Activated naive CD4-positive, alpha-beta T cell treated with anti-CD3 and anti-CD28 coated beads, Interleukin-2, amount 50 U/mL, for 24 hours (primary cell): ENCODE measurements around the gene TUBB2B.
A peak's percentile ranks its signal among the peaks of the same experiment; 100 is the strongest.
"Not testable (repeated sequence)": the region's sequence is repeated elsewhere in the genome, so short reads cannot be mapped to it uniquely, and the experiment has no call there.

Source experiments
- H3K27ac Mint-ChIP-seq: one replicate; pipeline ENCODE4 v1.8.0; 2021; ENCODE audit warnings: mild to moderate bottlenecking, mixed read lengths
- H3K27me3 Mint-ChIP-seq: one replicate; pipeline ENCODE4 v1.8.0; 2021; ENCODE audit warnings: mixed read lengths
- H3K36me3 Mint-ChIP-seq: one replicate; pipeline ENCODE4 v1.8.0; 2021; ENCODE audit warnings: mixed read lengths
- H3K4me1 Mint-ChIP-seq: one replicate; pipeline ENCODE4 v1.8.0; 2021; ENCODE audit warnings: mixed read lengths
- H3K4me3 Mint-ChIP-seq: one replicate; pipeline ENCODE4 v1.8.0; 2021; ENCODE audit warnings: mild to moderate bottlenecking, mixed read lengths
- H3K9me3 Mint-ChIP-seq: one replicate; pipeline ENCODE4 v1.8.0; 2021; ENCODE audit warnings: mixed read lengths

TUBB2B gene

DNA sequence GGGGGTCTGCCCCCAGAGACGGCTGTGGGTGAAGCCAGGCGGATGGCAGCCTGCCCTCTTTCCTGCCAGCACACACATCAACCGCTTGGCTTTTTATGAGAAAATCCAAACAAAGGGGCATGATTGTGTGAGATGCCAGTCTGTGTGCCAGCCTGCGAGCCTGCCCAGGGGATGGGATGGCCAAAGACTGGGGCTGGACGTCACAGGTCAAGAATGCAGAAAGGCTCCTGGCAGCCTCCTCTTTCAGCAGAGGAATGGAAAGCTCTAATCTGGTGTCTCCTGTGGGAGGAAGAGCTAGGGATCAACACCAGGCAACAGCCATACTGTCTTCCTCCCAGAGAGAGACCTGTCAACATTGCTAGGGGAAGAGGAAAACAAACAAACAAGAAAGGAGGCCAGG, 15.8 kb downstream of the TUBB2B start:
- Mint-ChIP-seq H3K36me3 (no peaks in the 10 kb centered on the region), H3K27me3 (peaks cover 16% of the 10 kb centered on the region), H3K4me3 (no peak overlapping the region), H3K9me3 (no peaks in the 10 kb centered on the region), H3K27ac (no peak overlapping the region), H3K4me1 (peaks cover 20% of the 10 kb centered on the region)

DNA sequence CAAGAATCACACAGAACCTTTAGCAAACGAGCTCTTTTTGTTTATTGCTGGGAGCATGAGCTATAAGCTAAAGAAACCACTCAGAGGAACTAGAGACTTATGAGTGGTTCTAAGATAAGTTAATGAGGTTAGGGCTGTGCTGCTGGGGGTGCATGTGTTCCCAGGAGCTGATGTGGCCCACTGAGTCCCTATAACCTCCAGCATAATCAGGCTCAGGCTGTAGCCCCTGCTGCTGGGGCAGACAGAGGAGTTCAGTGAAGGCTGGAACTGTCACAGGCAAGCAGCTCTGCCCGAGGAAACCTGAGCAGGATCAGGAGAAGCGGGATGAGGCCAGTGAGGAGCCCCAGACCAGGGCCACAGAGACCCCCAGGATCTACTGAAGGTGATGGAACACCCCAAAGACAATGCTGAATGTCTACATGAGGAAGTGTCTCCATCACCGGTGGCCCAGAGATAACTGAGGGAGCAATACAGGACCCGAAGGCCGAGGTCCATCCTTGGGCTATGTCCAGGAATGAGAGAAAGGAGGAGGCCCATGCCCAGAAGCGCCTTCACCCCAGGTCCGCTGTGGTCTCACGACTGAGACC, 17.3 kb downstream of the TUBB2B start:
- peak overlapping the region; percentile 90 for H3K27ac Mint-ChIP-seq
- H3K36me3 Mint-ChIP-seq = peaks cover 2% of the 10 kb centered on the region
- H3K4me3 Mint-ChIP-seq = no peak overlapping the region

DNA sequence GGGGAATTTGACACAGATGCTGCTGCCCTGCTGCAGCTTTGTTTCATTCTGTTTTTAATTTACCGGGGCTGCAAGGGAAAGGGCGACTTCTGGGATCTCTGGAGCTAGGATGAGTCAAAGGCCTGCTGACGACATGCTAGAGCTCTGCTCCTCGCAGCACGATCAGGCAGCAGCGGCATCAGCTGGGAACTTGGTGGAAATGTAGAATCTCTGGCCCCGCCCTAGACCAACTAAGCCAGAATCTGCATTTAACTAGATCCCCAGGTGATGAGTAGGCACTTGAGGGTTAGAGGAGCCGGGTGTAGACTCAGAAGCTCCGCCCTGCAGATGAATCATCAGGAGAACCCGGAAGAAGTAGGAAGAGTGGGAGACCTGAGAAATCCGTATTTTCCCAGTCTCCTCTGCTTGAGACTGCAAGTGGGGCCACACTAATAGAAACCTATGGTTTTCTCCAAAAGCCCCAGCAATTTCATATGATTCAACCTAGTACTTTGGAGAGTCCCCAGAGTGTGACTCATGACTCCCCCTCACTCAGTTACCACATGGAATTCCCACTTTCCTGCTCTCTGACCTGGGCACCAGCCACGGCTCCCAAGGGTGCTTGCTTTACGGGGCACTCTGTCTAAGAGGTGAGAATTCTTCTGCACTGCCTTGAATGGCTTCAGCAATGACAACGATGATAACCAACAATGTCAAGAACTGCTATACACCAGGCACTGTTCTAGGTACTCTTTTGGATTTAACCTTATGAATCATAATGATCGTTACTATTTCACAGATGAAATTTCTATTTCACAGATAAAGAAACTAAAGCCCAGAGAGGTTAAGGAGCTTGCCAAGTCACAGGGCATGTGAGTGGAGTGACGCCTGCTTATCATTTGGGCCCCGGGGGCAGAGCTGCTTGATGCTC, 18.1 kb downstream of the TUBB2B start:
- H3K27ac Mint-ChIP-seq = peak overlapping the region; percentile 90

More for the DNA sequence above, 17.3 kb downstream of the TUBB2B start:
- peaks cover 15% of the 10 kb centered on the region for H3K27me3 Mint-ChIP-seq
- no peaks in the 10 kb centered on the region for H3K9me3 Mint-ChIP-seq
- peaks cover 20% of the 10 kb centered on the region for H3K4me1 Mint-ChIP-seq

DNA sequence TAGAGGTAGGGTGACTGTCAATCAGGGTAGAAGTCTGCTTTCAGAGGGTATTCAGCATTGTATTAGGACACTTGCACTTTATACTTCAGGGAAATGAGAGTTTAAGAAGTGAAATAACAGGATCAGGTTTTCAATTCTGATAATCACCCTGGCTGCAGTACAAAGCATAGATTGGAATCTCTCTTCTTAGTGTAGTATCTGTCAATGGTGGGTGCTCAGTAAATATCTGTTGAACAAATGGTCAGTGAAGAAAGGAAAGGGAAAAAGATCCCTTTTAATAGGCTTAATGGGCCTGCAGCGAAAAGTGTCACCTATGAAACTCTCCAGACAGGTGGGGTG, 18.7 kb downstream of the TUBB2B start:
- peaks cover 9% of the 10 kb centered on the region for H3K9me3 Mint-ChIP-seq
- H3K27ac Mint-ChIP-seq = peak overlapping the region; percentile 55
- H3K36me3 Mint-ChIP-seq = peaks cover 3% of the 10 kb centered on the region
- no peak overlapping the region for H3K4me3 Mint-ChIP-seq
- H3K4me1 Mint-ChIP-seq = peaks cover 20% of the 10 kb centered on the region
- H3K27me3 Mint-ChIP-seq = peaks cover 17% of the 10 kb centered on the region

More for the DNA sequence above, 18.1 kb downstream of the TUBB2B start:
- Mint-ChIP-seq H3K4me3 (no peak overlapping the region), H3K4me1 (peaks cover 20% of the 10 kb centered on the region), H3K27me3 (peaks cover 15% of the 10 kb centered on the region), H3K36me3 (peaks cover 2% of the 10 kb centered on the region), H3K9me3 (peaks cover 5% of the 10 kb centered on the region)

DNA sequence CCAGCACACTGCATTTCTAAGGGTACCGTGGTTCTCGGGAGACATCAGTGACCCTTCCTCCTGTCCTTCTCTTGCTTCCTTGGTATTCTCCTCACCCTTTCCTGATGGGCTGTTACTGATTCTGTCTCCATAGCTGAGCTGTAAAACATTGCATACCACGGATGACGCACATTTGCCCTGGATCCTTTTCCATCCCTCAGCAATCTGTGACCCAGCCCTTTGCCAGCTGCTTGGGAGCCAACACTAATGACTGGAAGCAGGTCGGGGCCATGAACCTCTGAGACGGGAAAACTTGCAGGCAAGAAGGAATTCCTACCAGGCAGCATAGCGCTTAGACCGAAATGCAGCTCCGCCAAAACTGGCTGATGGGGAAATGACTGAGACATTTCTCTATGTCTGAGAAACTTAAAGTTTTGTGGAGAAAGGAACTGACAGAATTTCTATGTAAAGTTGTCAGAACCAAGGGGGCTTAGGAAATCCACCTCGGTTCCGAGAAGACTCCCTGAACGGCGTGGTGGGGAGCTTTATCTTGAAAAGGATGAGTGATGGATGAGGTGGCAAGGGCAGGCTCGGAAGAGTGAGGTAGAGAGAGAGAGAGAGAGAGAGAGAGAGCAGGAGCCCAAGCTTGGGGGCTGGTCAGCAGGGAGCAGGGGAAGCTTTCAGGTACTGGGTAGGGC, 19.2 kb downstream of the TUBB2B start:
- H3K36me3 Mint-ChIP-seq = peaks cover 5% of the 10 kb centered on the region
- H3K9me3 Mint-ChIP-seq = peaks cover 13% of the 10 kb centered on the region
- no peak overlapping the region for H3K4me3 Mint-ChIP-seq
- peaks cover 16% of the 10 kb centered on the region for H3K27me3 Mint-ChIP-seq
- peaks cover 20% of the 10 kb centered on the region for H3K4me1 Mint-ChIP-seq
- H3K27ac Mint-ChIP-seq = peak overlapping the region; percentile 55

DNA sequence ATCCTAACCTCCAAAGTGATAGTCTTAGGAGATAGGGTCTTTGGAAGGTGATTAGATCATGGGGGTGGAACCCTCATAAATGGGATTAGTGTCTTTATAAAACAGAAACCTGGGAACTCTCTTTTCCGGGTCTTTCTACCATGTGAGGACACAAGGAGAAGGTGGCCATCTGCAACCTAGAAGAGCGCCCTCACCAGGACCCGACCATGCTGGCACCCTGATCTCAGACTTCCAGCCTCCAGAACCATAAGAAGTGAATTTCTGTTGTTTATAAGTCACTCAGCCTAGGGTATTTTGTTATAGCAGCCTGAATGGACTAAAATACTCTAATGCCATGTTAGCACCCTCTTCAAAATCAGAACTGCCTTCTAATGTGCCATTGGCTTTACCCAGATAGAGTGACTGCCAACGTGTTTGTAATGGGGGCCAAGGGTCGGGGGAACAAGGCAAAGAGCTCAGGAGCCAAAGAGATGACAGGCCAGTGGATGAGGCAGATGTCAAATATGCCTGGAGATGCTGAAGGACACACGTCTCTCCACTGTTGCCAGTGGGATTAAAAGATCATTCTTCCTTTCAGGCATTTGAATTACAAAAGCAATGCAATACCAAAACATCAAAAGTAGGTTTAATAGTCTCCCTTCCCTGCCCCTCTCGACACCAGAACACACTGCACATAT, 21.0 kb downstream of the TUBB2B start:
- H3K36me3 Mint-ChIP-seq = peaks cover 5% of the 10 kb centered on the region
- H3K27ac Mint-ChIP-seq = no peak overlapping the region
- peaks cover 15% of the 10 kb centered on the region for H3K27me3 Mint-ChIP-seq
- H3K4me3 Mint-ChIP-seq = no peak overlapping the region
- peaks cover 13% of the 10 kb centered on the region for H3K9me3 Mint-ChIP-seq
- H3K4me1 Mint-ChIP-seq = peaks cover 20% of the 10 kb centered on the region

DNA sequence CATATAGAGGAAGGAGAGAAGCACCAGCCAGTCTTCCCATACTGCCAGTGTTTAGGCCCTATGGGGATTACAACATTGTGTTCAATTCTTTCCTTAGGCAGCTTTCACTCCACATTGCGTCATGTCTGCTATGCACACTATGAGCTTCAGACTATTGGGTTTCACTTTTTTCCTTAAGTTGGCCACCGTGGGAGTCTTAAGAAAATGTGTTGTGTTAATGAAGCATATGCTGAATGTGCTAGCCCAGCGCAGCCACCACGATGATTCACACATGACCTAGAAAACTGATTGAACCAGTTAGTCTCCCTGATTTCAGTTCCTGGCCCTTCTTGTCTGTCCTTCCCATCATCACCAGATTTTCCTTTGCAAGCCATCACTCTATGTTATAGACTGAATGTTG, 21.5 kb downstream of the TUBB2B start:
- Mint-ChIP-seq H3K27me3 (peaks cover 16% of the 10 kb centered on the region), H3K27ac (no peak overlapping the region), H3K4me1 (peaks cover 20% of the 10 kb centered on the region), H3K4me3 (no peak overlapping the region), H3K36me3 (peaks cover 5% of the 10 kb centered on the region), H3K9me3 (peaks cover 13% of the 10 kb centered on the region)

DNA sequence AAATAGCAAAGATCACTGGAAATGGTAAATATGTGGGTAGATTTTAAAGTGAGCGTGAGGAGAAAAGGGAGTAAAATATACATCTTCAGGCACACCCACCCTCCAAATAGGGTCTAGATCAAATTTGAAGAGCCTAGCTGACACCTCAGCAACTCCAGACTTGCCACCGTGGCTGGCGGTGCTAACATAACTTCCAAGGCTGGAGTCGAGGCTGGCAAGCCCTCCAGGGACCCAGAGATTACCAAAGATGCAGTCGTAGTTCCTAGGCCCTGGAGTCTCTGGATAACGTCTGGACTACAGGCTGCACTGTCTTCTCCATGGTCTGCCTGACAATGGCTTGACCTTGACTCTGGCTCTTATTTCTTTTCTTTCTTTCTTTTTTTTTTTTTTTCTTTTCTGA, 22.5 kb downstream of the TUBB2B start:
- peaks cover 17% of the 10 kb centered on the region for H3K9me3 Mint-ChIP-seq
- peaks cover 22% of the 10 kb centered on the region for H3K27me3 Mint-ChIP-seq
- peaks cover 6% of the 10 kb centered on the region for H3K36me3 Mint-ChIP-seq
- H3K4me3 Mint-ChIP-seq = no peak overlapping the region
- no peak overlapping the region for H3K27ac Mint-ChIP-seq
- H3K4me1 Mint-ChIP-seq = peaks cover 17% of the 10 kb centered on the region

DNA sequence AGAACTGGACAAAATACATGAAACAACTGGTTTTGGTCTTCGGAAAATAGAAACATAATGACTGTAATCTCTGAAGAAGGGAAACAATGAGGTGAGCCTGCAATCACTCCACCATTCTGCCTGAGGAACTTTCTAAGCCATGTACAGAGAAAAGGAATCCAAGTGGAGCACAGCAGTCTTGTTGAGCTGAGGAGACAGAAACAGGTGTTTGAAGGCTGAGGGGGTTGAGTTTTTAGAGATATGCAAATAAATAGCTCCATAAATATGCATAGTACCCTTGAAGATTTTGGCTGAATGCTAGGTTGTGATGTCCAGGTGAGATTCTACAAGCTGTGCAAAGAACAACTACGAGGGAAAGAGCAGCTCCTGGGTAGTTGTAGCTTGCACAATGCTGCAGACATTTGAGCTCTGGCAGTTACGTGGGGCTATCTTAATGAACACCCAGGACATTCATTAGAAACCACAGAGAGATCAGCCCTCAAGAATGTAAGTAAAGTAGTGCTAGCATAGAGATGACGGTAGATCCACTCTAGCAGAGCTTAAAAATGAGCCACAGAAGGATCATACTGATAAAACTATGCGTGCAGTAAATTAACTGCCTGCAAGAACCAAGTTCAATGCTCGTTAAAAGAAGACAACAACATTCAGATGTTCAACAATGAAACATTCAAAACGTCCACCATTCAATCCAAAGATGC, 24.3 kb downstream of the TUBB2B start:
- Mint-ChIP-seq H3K27ac (no peak overlapping the region), H3K36me3 (peaks cover 6% of the 10 kb centered on the region), H3K4me1 (no peaks in the 10 kb centered on the region), H3K27me3 (peaks cover 19% of the 10 kb centered on the region), H3K9me3 (peaks cover 17% of the 10 kb centered on the region), H3K4me3 (no peak overlapping the region)

DNA sequence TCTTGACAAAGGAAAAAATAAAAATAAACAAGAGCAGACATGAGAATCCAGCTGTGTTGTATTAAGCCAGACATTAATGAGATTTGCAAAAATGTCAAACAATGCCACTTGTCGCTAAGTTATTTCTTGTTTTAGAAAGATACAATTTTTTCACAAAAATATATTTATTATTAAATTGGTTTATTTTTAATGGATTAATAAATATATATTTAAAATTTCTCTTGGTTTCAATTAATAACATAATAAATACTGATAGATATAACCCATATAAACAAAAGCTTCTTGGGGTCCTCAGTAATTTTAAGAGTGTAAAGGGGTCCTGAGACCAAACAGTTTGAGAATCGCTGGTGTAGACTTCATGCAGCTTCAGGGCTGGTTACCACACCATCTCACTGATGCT, 26.1 kb downstream of the TUBB2B start:
- peaks cover 17% of the 10 kb centered on the region for H3K9me3 Mint-ChIP-seq

DNA sequence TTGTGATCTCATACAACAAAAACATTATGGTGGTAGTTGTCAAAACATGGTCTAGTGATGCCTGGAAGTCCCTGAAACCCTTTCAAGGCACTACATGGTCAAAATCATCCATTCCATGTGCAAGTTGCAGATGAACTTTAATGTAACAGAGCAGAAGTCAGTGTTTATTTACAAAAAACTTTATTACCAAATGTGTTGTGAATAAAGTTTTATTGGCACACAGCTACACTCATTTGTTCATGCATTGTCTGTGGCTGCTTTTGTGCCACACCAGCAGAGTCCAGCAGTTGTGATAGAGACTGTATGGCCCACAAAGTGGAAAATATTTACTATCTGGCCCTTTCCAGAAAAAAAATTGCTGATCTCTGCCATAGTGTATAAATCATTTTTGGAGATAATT, 26.8 kb downstream of the TUBB2B start:
- no peak overlapping the region for H3K27ac Mint-ChIP-seq
- H3K4me3 Mint-ChIP-seq = no peak overlapping the region
- peaks cover 5% of the 10 kb centered on the region for H3K36me3 Mint-ChIP-seq
- H3K9me3 Mint-ChIP-seq = peaks cover 17% of the 10 kb centered on the region
- no peaks in the 10 kb centered on the region for H3K4me1 Mint-ChIP-seq
- peaks cover 14% of the 10 kb centered on the region for H3K27me3 Mint-ChIP-seq

More for the DNA sequence above, 26.1 kb downstream of the TUBB2B start:
- Mint-ChIP-seq H3K36me3 (peaks cover 5% of the 10 kb centered on the region), H3K27ac (no peak overlapping the region), H3K4me3 (no peak overlapping the region), H3K4me1 (no peaks in the 10 kb centered on the region), H3K27me3 (peaks cover 14% of the 10 kb centered on the region)

DNA sequence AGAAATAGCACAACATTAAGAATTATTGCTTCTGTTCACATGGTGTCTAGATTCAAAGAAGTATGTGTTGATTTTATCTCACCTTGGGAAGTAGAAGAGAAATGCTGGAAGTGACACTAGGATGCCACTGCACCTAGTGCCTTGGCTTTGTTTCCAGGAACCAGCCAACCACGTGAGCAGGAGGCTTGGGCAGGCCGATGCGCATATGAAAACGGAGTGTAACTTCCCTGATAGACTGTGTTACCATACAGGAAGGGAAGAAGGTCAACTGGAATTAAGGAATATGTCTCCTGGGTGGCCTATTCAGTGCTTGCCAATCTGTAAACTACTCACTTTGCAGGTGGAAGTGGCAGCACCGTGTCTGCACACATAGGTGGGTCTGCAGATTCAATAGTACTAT, 28.1 kb downstream of the TUBB2B start:
- Mint-ChIP-seq H3K27me3 (peaks cover 14% of the 10 kb centered on the region), H3K27ac (no peak overlapping the region), H3K9me3 (peaks cover 13% of the 10 kb centered on the region), H3K4me1 (no peaks in the 10 kb centered on the region), H3K4me3 (no peak overlapping the region), H3K36me3 (peaks cover 5% of the 10 kb centered on the region)

DNA sequence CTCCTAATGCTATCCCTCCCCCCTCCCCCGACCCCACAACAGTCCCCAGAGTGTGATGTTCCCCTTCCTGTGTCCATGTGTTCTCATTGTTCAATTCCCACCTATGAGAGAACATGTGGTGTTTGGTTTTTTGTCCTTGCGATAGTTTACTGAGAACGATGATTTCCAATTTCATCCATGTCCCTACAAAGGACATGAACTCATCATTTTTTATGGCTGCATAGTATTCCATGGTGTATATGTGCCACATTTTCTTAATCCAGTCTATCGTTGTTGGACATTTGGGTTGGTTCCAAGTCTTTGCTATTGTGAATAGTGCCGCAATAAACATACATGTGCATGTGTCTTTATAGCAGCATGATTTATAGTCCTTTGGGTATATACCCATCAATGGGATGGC, 29.7 kb downstream of the TUBB2B start:
- not testable (repeated sequence) for H3K36me3 Mint-ChIP-seq, H3K4me3 Mint-ChIP-seq, H3K27ac Mint-ChIP-seq, H3K4me1 Mint-ChIP-seq, H3K9me3 Mint-ChIP-seq
- peaks cover 11% of the 10 kb centered on the region for H3K27me3 Mint-ChIP-seq

DNA sequence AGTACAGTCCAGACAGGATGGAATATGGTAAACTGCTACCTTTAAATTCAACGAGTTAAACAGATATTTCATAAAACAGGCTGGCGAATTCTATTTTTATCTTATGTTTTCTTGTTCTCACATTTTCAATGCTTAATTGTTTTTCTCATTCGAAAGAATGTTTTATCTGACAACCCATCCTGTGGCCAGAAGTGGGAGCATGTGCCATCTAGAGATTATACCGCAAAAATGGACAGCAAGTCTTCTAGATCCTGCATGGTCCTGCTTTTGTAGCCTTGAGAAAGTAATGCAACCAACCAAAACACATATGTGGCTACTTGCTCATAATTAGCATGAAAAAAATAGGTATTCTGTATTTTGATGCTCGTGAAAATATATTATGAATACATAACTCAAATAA, 30.7 kb downstream of the TUBB2B start:
- Mint-ChIP-seq H3K9me3 (peaks cover 4% of the 10 kb centered on the region), H3K4me3 (no peak overlapping the region), H3K27ac (no peak overlapping the region), H3K4me1 (no peaks in the 10 kb centered on the region), H3K27me3 (peaks cover 14% of the 10 kb centered on the region), H3K36me3 (peaks cover 1% of the 10 kb centered on the region)
